Common myeloid progenitor, CD34-positive (primary cell): ENCODE measurements around the gene TBC1D22A.

Experiments
- CTCF ChIA-PET: fragments of 350-600 bp; sonication (Branson Sonifier 250); formaldehyde crosslinking; loops from one replicate; lab custom pipeline; 2021; ENCODE audit warnings: antibody characterized with exemption; lab: Charles Lee
- POLR2A ChIA-PET: fragments of 350-600 bp; sonication (Branson Sonifier 250); formaldehyde crosslinking; loops from one replicate; lab custom pipeline; 2021; ENCODE audit warnings: antibody characterized with exemption; lab: Charles Lee
- DNase-seq, 3 donors: peaks; one replicate each; pipeline versions ENCODE4 v3.0.0 to v3.0.0-alpha.2; 2013
- H3K27ac ChIP-seq, 2 experiments: 1 replicate in 1 of 2; 2 replicates in 1 of 2; pipeline ENCODE4 v1.7.0; 2013; ENCODE audit warnings: inconsistent platforms in 2 of 2, low read length in 2 of 2, mild to moderate bottlenecking in 2 of 2, low read depth in 1 of 2, moderate library complexity in 1 of 2; ENCODE audit not compliant: severe bottlenecking in 2 of 2, insufficient read depth in 1 of 2, poor library complexity in 1 of 2
- H3K27me3 ChIP-seq, 5 experiments: replicated peaks in 2 of 5; 1 replicate in 3 of 5; 2 replicates in 2 of 5; pipeline versions ENCODE4 v1.6.1 to v1.7.0; 2013; ENCODE audit warnings: low read length in 4 of 5, mild to moderate bottlenecking in 2 of 5, moderate library complexity in 2 of 5, inconsistent platforms in 1 of 5; ENCODE audit not compliant: insufficient read depth in 5 of 5, control insufficient read depth in 4 of 5
- H3K36me3 ChIP-seq, 4 experiments: 1 replicate in 2 of 4; 2 replicates in 2 of 4; pipeline versions ENCODE4 v1.6.1 to v1.7.0; 2013; ENCODE audit warnings: low read length in 3 of 4, control low read depth in 1 of 4, mild to moderate bottlenecking in 1 of 4; ENCODE audit not compliant: control insufficient read depth in 4 of 4, insufficient read depth in 4 of 4
- H3K4me1 ChIP-seq, 4 experiments: 1 replicate in 3 of 4; 2 replicates in 1 of 4; pipeline versions ENCODE4 v1.6.1 to v1.7.1; 2013; ENCODE audit warnings: low read length in 3 of 4, mild to moderate bottlenecking in 3 of 4, control low read depth in 1 of 4, inconsistent platforms in 1 of 4, moderate library complexity in 1 of 4; ENCODE audit not compliant: control insufficient read depth in 4 of 4, insufficient read depth in 4 of 4; ENCODE audit errors: control extremely low read depth in 1 of 4
- H3K4me3 ChIP-seq, 7 experiments: 1 replicate in 4 of 7; 2 replicates in 3 of 7; pipeline versions ENCODE4 v1.5.1 to v1.7.0; 2013; ENCODE audit warnings: mild to moderate bottlenecking in 7 of 7, low read length in 6 of 7, moderate library complexity in 6 of 7, inconsistent platforms in 2 of 7, low read depth in 2 of 7, control low read depth in 1 of 7; ENCODE audit not compliant: insufficient read depth in 4 of 7, control insufficient read depth in 1 of 7; ENCODE audit errors: extremely low read depth in 1 of 7
- H3K9me3 ChIP-seq, 5 experiments: 1 replicate in 4 of 5; 2 replicates in 1 of 5; pipeline versions ENCODE4 v1.6.1 to v1.7.1; 2013; ENCODE audit warnings: low read length in 4 of 5, mild to moderate bottlenecking in 2 of 5, inconsistent platforms in 1 of 5, low read depth in 1 of 5, moderate library complexity in 1 of 5; ENCODE audit not compliant: control insufficient read depth in 4 of 5, insufficient read depth in 2 of 5; ENCODE audit errors: control extremely low read depth in 1 of 5
- WGBS: methylation state at CpG from one replicate; pipeline ENCODE4 v1.1.5; 2013; ENCODE audit not compliant: insufficient coverage; 5-methylcytosine and 5-hydroxymethylcytosine counted together

TBC1D22A gene

GRCh38 chr22:47017245-47017644 is 254.8 kb downstream of the TBC1D22A start:
- WGBS = 98% methylated on average over 12 of the region's 13 CpGs
- peaks cover 0 to 9% (median 4%) of the 10 kb centered on the region in 5 experiments for H3K9me3 ChIP-seq
- peaks cover 0 to 10% (median 3%) of the 10 kb centered on the region in 4 experiments for H3K36me3 ChIP-seq
- no peak overlapping the region for H3K27ac ChIP-seq
- no peak overlapping the region for H3K4me3 ChIP-seq
- DNase-seq = no peak
- peaks cover 0 to 2% (median 0%) of the 10 kb centered on the region in 4 experiments for H3K4me1 ChIP-seq
- CTCF ChIA-PET = no interaction called here
- H3K27me3 ChIP-seq = no peaks in the 10 kb centered on the region
- POLR2A ChIA-PET = no interaction called here

- H3K4me3 ChIP-seq = no peak overlapping the region
- peaks cover 0 to 9% (median 4%) of the 10 kb centered on the region in 5 experiments for H3K9me3 ChIP-seq
- no peaks in the 10 kb centered on the region for H3K27me3 ChIP-seq
- H3K36me3 ChIP-seq = peaks cover 0 to 10% (median 3%) of the 10 kb centered on the region in 4 experiments
- POLR2A ChIA-PET = no interaction called here
- no peaks in the 10 kb centered on the region for H3K4me1 ChIP-seq
- DNase-seq = no peak
- 95% methylated on average over 27 of the region's 32 CpGs for whole genome bisulfite sequencing
- CTCF ChIA-PET = no interaction called here
- H3K27ac ChIP-seq = no peak overlapping the region
These were observed 255.8 kb downstream of the TBC1D22A start for GRCh38 chr22:47018010-47018910.

DNA sequence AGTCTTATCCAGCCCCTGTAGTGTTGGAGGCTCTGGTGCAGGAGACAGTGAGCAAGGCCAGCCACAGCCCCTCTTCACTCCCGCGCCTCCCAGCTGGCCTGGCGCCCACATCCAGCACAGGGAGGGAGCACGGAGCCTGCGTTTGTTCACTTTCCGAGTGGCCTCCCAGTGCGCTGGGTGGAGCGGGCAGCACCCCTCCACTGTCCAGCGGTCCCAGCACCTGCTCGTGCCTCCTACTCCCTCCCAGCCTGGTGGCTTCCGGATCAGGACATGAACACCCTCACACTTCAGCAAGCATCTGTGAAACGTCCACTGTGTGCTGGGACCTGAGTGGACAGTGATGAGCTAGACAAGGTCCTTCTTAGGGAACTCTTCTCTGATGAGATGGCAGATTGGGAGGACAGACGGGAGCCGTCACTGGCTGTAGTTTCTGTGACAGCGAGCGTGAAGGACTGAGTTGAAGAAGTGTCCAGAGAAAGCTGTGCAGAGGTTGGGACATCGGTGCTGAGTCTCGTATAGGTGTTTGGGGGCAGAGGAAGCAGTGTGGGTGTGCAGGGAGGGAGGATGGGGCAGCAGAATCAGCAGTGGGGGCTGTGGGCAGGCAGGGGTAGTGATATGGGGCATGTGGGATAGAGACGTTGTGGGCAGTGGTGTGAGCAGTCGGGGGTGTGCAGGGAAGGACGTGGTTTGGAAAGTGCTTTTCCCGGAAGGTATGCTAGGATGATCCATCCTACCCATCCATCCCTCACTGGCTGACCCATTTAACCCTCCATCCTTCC is 256.8 kb downstream of the TBC1D22A start:
- Histone ChIP-seq H3K27me3 (no peaks in the 10 kb centered on the region), H3K4me3 (no peak overlapping the region), H3K4me1 (no peaks in the 10 kb centered on the region), H3K36me3 (peaks cover 2 to 14% (median 3%) of the 10 kb centered on the region in 4 experiments), H3K9me3 (peaks cover 0 to 9% (median 4%) of the 10 kb centered on the region in 5 experiments), H3K27ac (no peak overlapping the region)
- ChIA-PET POLR2A (no interaction called here), CTCF (no interaction called here)
- WGBS = 96% methylated on average over 17 of the region's 22 CpGs
- DNase-seq = no peak

- ChIA-PET POLR2A (no interaction called here), CTCF (no interaction called here)
- WGBS = 97% methylated on average over 6 of the region's 7 CpGs
- Histone ChIP-seq H3K27ac (no peak overlapping the region), H3K27me3 (no peaks in the 10 kb centered on the region), H3K4me1 (no peaks in the 10 kb centered on the region), H3K4me3 (no peak overlapping the region), H3K9me3 (peaks cover 0 to 9% (median 4%) of the 10 kb centered on the region in 5 experiments), H3K36me3 (peaks cover 2 to 14% (median 4%) of the 10 kb centered on the region in 4 experiments)
- DNase-seq = no peak
These were observed 257.7 kb downstream of the TBC1D22A start for GRCh38 chr22:47020166-47020565.

GRCh38 chr22:47021371-47022074 is 259.1 kb downstream of the TBC1D22A start:
- H3K36me3 ChIP-seq = peaks cover 2 to 7% (median 4%) of the 10 kb centered on the region in 4 experiments
- no peak overlapping the region for H3K27ac ChIP-seq
- H3K9me3 ChIP-seq = peaks cover 0 to 9% (median 4%) of the 10 kb centered on the region in 5 experiments
- no peaks in the 10 kb centered on the region for H3K27me3 ChIP-seq
- no peaks in the 10 kb centered on the region for H3K4me1 ChIP-seq
- no peak for DNase-seq
- ChIA-PET POLR2A (no interaction called here), CTCF (no interaction called here)
- WGBS = 93% methylated on average over 3 of the region's 7 CpGs
- H3K4me3 ChIP-seq = no peak overlapping the region

- WGBS = 96% methylated on average over 2 of the region's 3 CpGs
- Histone ChIP-seq H3K27me3 (no peaks in the 10 kb centered on the region), H3K27ac (no peak overlapping the region), H3K4me1 (no peaks in the 10 kb centered on the region), H3K36me3 (peaks cover 2 to 7% (median 3%) of the 10 kb centered on the region in 4 experiments), H3K4me3 (no peak overlapping the region), H3K9me3 (peaks cover 0 to 9% (median 4%) of the 10 kb centered on the region in 5 experiments)
- DNase-seq = no peak
- ChIA-PET CTCF (no interaction called here), POLR2A (no interaction called here)
These were observed 259.6 kb downstream of the TBC1D22A start for GRCh38 chr22:47022075-47022473.
